ENCODE measurements around the gene TERB1. TPM values are rescaled to one million over a fixed set of nuclear protein-coding genes. Genes with fewer than 3 reads are reported as not detected.

The TERB1 gene
- total RNA-seq, 1 donor from 2014 or later, result not detected

DNA sequence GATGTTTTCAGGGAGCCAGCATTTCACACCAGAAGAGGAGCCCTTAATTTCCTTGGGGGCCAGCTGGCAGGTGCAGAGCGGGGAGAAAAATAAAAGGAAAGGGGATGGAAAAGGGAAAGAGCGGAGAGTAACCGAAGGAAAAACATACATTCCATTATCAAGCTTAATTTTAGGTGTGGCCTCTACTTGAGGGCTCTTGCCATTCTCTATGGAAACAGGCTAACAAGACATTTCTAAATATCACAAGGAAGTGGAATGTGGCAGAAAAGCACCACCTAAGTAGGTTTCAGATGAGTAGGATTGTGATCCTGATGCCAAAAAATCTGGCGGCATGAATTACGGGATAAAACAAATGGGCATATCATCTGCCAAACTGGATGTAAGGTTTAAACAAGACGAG, 49.0 kb downstream of the TERB1 start:
- no peak for DNase-seq
- Histone ChIP-seq H3K36me3 (peaks cover 20% of the 10 kb centered on the region), H3K4me1 (peaks cover 42% of the 10 kb centered on the region), H3K27ac (peak overlapping the region; percentile 86), H3K4me3 (peak overlapping the region; percentile 83), H3K27me3 (ENCODE audit: low read depth) (no peaks in the 10 kb centered on the region), H3K9me3 (no peaks in the 10 kb centered on the region)
- TF ChIP-seq, protein P1, sequence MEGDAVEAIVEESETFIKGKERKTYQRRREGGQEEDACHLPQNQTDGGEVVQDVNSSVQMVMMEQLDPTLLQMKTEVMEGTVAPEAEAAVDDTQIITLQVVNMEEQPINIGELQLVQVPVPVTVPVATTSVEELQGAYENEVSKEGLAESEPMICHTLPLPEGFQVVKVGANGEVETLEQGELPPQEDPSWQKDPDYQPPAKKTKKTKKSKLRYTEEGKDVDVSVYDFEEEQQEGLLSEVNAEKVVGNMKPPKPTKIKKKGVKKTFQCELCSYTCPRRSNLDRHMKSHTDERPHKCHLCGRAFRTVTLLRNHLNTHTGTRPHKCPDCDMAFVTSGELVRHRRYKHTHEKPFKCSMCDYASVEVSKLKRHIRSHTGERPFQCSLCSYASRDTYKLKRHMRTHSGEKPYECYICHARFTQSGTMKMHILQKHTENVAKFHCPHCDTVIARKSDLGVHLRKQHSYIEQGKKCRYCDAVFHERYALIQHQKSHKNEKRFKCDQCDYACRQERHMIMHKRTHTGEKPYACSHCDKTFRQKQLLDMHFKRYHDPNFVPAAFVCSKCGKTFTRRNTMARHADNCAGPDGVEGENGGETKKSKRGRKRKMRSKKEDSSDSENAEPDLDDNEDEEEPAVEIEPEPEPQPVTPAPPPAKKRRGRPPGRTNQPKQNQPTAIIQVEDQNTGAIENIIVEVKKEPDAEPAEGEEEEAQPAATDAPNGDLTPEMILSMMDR (IDR thresholded peaks at IDR 0.05), result no peak
- ATAC-seq, result peak; percentile 79 to 82
- intact Hi-C loops (cut with DNase I), result no loop called here

DNA sequence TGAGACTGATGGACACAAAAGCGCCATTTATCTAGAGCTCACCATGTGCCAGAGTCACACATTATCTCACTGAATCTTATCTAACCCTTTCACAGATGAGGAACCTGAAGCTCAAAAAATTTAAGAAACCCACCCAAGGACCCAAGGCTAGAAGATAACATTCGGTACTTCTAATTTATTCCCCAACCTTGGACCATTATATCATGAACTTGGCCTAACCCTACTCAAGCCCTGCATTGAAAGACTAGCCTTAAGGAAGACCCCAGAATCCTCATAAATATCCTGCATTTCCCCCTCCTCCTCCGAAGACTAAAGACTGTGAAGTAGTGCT, 49.4 kb downstream of the TERB1 start:
- ATAC-seq (peak; percentile 1 to 48), DNase-seq (no peak)
- peak overlapping the region; percentile 86 for H3K27ac ChIP-seq
- H3K9me3 ChIP-seq, result no peaks in the 10 kb centered on the region
- intact Hi-C loops (cut with DNase I), result no loop called here
- H3K27me3 ChIP-seq (ENCODE audit: low read depth), result no peaks in the 10 kb centered on the region
- TF ChIP-seq, protein P1 (IDR thresholded peaks at IDR 0.05), result no peak
- peaks cover 46% of the 10 kb centered on the region for H3K4me1 ChIP-seq
- H3K36me3 ChIP-seq, result peaks cover 24% of the 10 kb centered on the region
- H3K4me3 ChIP-seq, result peak overlapping the region; percentile 83

DNA sequence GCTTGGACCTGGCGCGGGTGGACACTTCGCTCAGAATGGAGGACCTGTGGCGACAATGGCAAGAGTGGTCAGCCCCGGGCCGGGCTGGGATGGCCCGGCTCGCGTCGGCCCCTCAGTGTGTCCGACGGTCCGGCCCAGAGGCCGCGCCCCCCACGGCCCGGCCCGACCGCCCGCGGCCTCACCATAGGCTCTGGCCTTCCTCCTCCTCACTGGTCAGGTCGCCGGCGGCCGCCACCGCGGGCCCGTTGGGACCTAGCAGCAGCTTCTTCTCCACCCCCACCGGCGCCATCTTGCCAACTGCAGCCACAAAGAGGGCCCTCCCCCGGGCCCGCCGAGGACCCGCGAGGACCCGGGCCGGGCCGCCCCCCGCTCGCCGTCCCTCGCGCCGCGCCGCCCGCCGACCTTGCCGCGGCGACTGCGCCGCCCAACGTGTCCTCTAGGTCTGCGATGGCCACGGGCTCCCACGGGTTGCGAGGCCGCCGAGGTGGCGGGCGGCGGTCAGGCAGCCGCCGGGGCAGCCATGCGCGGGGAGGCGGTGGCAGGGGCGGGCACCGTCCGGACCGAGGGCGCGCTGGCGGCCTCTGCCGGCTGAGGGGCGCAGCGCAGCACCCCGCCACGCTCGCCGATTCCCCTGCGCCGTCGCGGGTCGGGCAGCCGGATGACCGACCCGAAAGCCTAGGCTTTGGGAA, 49.9 kb downstream of the TERB1 start, which contains the start of gene DYNC1LI2:
Gene DYNC1LI2, minus strand, starts transcription at position 307 of the 689 bp plus-strand sequence. Its CDS starts 18 bp downstream, at position 289.
- Histone ChIP-seq H3K9me3 (no peaks in the 10 kb centered on the region), H3K4me1 (peaks cover 49% of the 10 kb centered on the region), H3K27me3 (ENCODE audit: low read depth) (no peaks in the 10 kb centered on the region), H3K27ac (peak within 1 kb of the TSS; percentile 86), H3K4me3 (peak within 1 kb of the TSS; percentile 83), H3K36me3 (peaks cover 29% of the 10 kb centered on the region)
- peak; percentile 97 for ATAC-seq
- TF ChIP-seq, protein P1 (IDR thresholded peaks at IDR 0.05), result peak; percentile 79
- intact Hi-C loops (cut with DNase I), result no loop called here
- peak; percentile 89 for DNase-seq

DNA sequence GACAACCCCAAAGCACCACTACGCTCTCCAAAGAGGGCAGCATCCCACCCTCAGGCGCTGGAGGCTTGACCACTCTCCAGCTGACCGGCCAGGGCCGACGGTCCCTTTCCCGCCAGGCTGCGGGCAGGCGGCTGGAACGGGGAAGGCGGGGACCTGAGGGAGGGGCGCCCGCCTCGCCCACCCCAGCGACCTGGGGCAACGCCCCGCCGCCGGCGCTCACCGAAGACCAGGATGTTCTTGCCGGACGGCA, 50.4 kb downstream of the TERB1 start:
- ATAC-seq (peak; percentile 27 to 44), DNase-seq (peak; percentile 56)
- TF ChIP-seq, protein P1 (IDR thresholded peaks at IDR 0.05), result no peak
- intact Hi-C loops (cut with DNase I), result no loop called here
- H3K27ac ChIP-seq, result peak overlapping the region; percentile 86
- no peaks in the 10 kb centered on the region for H3K9me3 ChIP-seq
- H3K4me3 ChIP-seq, result peak overlapping the region; percentile 83
- H3K27me3 ChIP-seq (ENCODE audit: low read depth), result no peaks in the 10 kb centered on the region
- peaks cover 54% of the 10 kb centered on the region for H3K4me1 ChIP-seq
- H3K36me3 ChIP-seq, result peaks cover 34% of the 10 kb centered on the region

DNA sequence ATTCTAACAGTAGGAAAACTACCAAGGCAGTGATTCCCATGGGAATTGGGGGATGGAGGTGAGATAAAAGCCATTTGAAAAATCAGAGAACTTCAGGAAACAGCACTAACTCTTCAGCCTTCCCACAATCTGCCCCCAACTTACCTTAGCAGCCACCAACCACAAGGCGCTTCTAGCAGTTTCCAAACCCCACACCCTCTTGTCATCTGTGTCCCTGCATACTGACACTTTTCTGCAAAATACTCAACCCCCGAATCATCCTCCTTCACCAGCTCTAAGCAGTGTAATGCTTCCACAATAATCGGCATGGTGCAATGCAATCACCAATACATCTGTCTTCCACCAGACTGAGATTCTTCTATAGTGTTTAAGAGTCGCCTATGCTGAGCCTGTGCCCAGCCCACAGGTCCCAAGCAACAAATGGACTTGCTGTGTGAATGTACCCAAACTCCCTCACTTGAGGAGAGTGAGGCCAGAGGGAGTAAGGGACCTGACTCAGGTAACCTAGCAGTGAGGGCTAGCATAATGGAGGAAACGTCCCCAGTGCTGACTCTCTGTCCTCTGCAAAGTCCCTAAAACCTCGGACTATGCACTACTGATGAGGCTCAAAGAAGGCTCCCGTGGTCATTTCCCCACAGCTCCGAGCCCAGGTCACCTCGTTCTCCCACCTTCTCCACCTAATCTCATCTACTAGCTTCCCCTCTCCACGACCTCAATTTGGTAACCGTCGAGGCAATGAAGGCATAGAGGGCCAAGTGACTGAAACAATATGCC, 50.9 kb downstream of the TERB1 start:
- ATAC-seq, result no peak
- TF ChIP-seq, protein P1 (IDR thresholded peaks at IDR 0.05), result no peak
- Histone ChIP-seq H3K27ac (peak overlapping the region; percentile 86), H3K36me3 (peaks cover 39% of the 10 kb centered on the region), H3K4me3 (peak overlapping the region; percentile 83), H3K4me1 (peaks cover 55% of the 10 kb centered on the region), H3K9me3 (no peaks in the 10 kb centered on the region), H3K27me3 (ENCODE audit: low read depth) (no peaks in the 10 kb centered on the region)
- intact Hi-C loops (cut with DNase I), result no loop called here
- DNase-seq, result no peak
